Glutamatergic neuron (in vitro differentiated cells): ENCODE measurements around the gene FARS2. TPM values are rescaled to one million over a fixed set of nuclear protein-coding genes. Genes with fewer than 3 reads are reported as not detected.

ENCODE experiments used
- DNase-seq: peaks from one replicate; pipeline ENCODE4 v3.0.0; 2022
- H3K27ac Mint-ChIP-seq: one replicate; pipeline ENCODE4 v1.8.0; 2020; ENCODE audit warnings: mild to moderate bottlenecking, mixed read lengths, inconsistent platforms; ENCODE audit not compliant: unreplicated experiment
- H3K27me3 Mint-ChIP-seq: one replicate; pipeline ENCODE4 v1.8.0; 2020; ENCODE audit warnings: mild to moderate bottlenecking, moderate library complexity, mixed read lengths, inconsistent platforms; ENCODE audit not compliant: unreplicated experiment
- H3K36me3 Mint-ChIP-seq: one replicate; pipeline ENCODE4 v1.8.0; 2020; ENCODE audit warnings: mild to moderate bottlenecking, mixed read lengths, inconsistent platforms; ENCODE audit not compliant: unreplicated experiment
- H3K4me1 Mint-ChIP-seq: one replicate; pipeline ENCODE4 v1.8.0; 2020; ENCODE audit warnings: mild to moderate bottlenecking, low read depth, mixed read lengths, inconsistent platforms; ENCODE audit not compliant: unreplicated experiment
- H3K4me3 Mint-ChIP-seq: one replicate; pipeline ENCODE4 v1.8.0; 2020; ENCODE audit warnings: mild to moderate bottlenecking, mixed read lengths, inconsistent platforms; ENCODE audit not compliant: unreplicated experiment
- H3K9me3 Mint-ChIP-seq: one replicate; pipeline ENCODE4 v1.8.0; 2020; ENCODE audit warnings: mild to moderate bottlenecking, moderate library complexity, mixed read lengths, inconsistent platforms; ENCODE audit not compliant: unreplicated experiment
- CTCF ChIP-seq: fragments of 200-600 bp; sonication (generic); IDR thresholded peaks from one replicate; pipeline ENCODE4 v1.5.0; 2021; ENCODE audit not compliant: partially characterized antibody, unreplicated experiment
- total RNA-seq: library from RNA; stranded (reverse); fragmentation: NEBNext Ultra II Directional; extraction: Animal tissue kit (Norgen Biotek cat#: 25700); gene quantifications from one replicate; pipeline ENCODE4 v1.2.1, GENCODE V29; 2021; ENCODE audit not compliant: unreplicated experiment

The FARS2 gene
- total RNA-seq, 1 donor from 2014 or later = 14.2 TPM

- H3K27ac Mint-ChIP-seq = no peak overlapping the region
- peaks cover 7% of the 10 kb centered on the region for H3K4me1 Mint-ChIP-seq
- peaks cover 2% of the 10 kb centered on the region for H3K9me3 Mint-ChIP-seq
- no peak for TF ChIP-seq CTCF
- no peaks in the 10 kb centered on the region for H3K36me3 Mint-ChIP-seq
- H3K27me3 Mint-ChIP-seq = peaks cover 4% of the 10 kb centered on the region
- H3K4me3 Mint-ChIP-seq = no peak overlapping the region
- no peak for DNase-seq
Measured at GRCh38 chr6:5237805-5238204, 23.5 kb upstream of the FARS2 start.

GRCh38 chr6:5238336-5238735, 23.0 kb upstream of the FARS2 start:
- H3K27me3 Mint-ChIP-seq = peaks cover 4% of the 10 kb centered on the region
- no peak for DNase-seq
- peaks cover 5% of the 10 kb centered on the region for H3K9me3 Mint-ChIP-seq
- no peak overlapping the region for H3K27ac Mint-ChIP-seq
- peaks cover 7% of the 10 kb centered on the region for H3K4me1 Mint-ChIP-seq
- no peak for TF ChIP-seq CTCF
- H3K4me3 Mint-ChIP-seq = no peak overlapping the region
- H3K36me3 Mint-ChIP-seq = no peaks in the 10 kb centered on the region

- peaks cover 14% of the 10 kb centered on the region for H3K4me1 Mint-ChIP-seq
- TF ChIP-seq CTCF = no peak
Measured at GRCh38 chr6:5241252-5241651, 20.1 kb upstream of the FARS2 start.

GRCh38 chr6:5243069-5243468, 18.2 kb upstream of the FARS2 start:
- no peak overlapping the region for H3K27ac Mint-ChIP-seq
- no peak for TF ChIP-seq CTCF
- H3K36me3 Mint-ChIP-seq = no peaks in the 10 kb centered on the region
- peaks cover 4% of the 10 kb centered on the region for H3K27me3 Mint-ChIP-seq
- DNase-seq = no peak
- no peak overlapping the region for H3K4me3 Mint-ChIP-seq
- H3K4me1 Mint-ChIP-seq = peaks cover 18% of the 10 kb centered on the region
- peaks cover 3% of the 10 kb centered on the region for H3K9me3 Mint-ChIP-seq

More at GRCh38 chr6:5241252-5241651, 20.1 kb upstream of the FARS2 start:
- H3K27me3 Mint-ChIP-seq = peaks cover 4% of the 10 kb centered on the region
- peaks cover 5% of the 10 kb centered on the region for H3K9me3 Mint-ChIP-seq
- H3K36me3 Mint-ChIP-seq = no peaks in the 10 kb centered on the region
- H3K27ac Mint-ChIP-seq = no peak overlapping the region
- no peak overlapping the region for H3K4me3 Mint-ChIP-seq
- no peak for DNase-seq

GRCh38 chr6:5246141-5247097, 14.9 kb upstream of the FARS2 start:
- no peaks in the 10 kb centered on the region for H3K36me3 Mint-ChIP-seq
- no peaks in the 10 kb centered on the region for H3K27me3 Mint-ChIP-seq
- no peak for DNase-seq
- TF ChIP-seq CTCF = no peak
- no peak overlapping the region for H3K4me3 Mint-ChIP-seq
- H3K27ac Mint-ChIP-seq = no peak overlapping the region
- H3K4me1 Mint-ChIP-seq = peaks cover 11% of the 10 kb centered on the region
- H3K9me3 Mint-ChIP-seq = peaks cover 3% of the 10 kb centered on the region
